ENCODE data around the gene PLA2G2E.

The PLA2G2E gene

GRCh38 chr1:19879661-19880060 is 43.8 kb downstream of the PLA2G2E start:
- TF ChIP-seq EZH2phosphoT487 (IDR thresholded peaks at IDR 0.05; ENCODE audit: low read depth) = no peak
- no peak for TF ChIP-seq CTCF (IDR thresholded peaks at IDR 0.05; ENCODE audit: low read depth, low read length)
- Histone ChIP-seq H3K79me2 (ENCODE audit: low read length) (peaks cover 24% of the 10 kb centered on the region), H3K27me3 (ENCODE audit: low read depth, low read length) (no peaks in the 10 kb centered on the region), H3K27ac (ENCODE audit: low read length) (no peak overlapping the region), H3K4me1 (ENCODE audit: low read length) (peaks cover 14% of the 10 kb centered on the region), H3K9ac (ENCODE audit: low read length) (no peak overlapping the region), H3K9me3 (ENCODE audit: insufficient read depth, low read length) (no peaks in the 10 kb centered on the region), H2AFZ (ENCODE audit: low read depth, low read length) (no peak overlapping the region), H3K36me3 (replicated peaks; ENCODE audit: low read depth, low read length) (no peaks in the 10 kb centered on the region), H3K4me3 (ENCODE audit: low read length) (no peak overlapping the region), H3K4me2 (ENCODE audit: low read length) (no peak overlapping the region), H4K20me1 (ENCODE audit: insufficient read depth, low read length) (peaks cover 10% of the 10 kb centered on the region; the same call in 1 of the 2 replicates)

GRCh38 chr1:19879227-19879626 is 44.2 kb downstream of the PLA2G2E start:
- Histone ChIP-seq H3K4me3 (ENCODE audit: low read length) (no peak overlapping the region), H3K79me2 (ENCODE audit: low read length) (peaks cover 20% of the 10 kb centered on the region), H3K27ac (ENCODE audit: low read length) (no peak overlapping the region), H3K9me3 (ENCODE audit: insufficient read depth, low read length) (no peaks in the 10 kb centered on the region), H3K27me3 (ENCODE audit: low read depth, low read length) (no peaks in the 10 kb centered on the region), H4K20me1 (ENCODE audit: insufficient read depth, low read length) (peaks cover 10% of the 10 kb centered on the region; the same call in 1 of the 2 replicates), H2AFZ (ENCODE audit: low read depth, low read length) (no peak overlapping the region), H3K4me1 (ENCODE audit: low read length) (peaks cover 14% of the 10 kb centered on the region), H3K9ac (ENCODE audit: low read length) (no peak overlapping the region), H3K36me3 (replicated peaks; ENCODE audit: low read depth, low read length) (no peaks in the 10 kb centered on the region), H3K4me2 (ENCODE audit: low read length) (no peak overlapping the region)
- no peak for TF ChIP-seq CTCF (IDR thresholded peaks at IDR 0.05; ENCODE audit: low read depth, low read length)
- TF ChIP-seq EZH2phosphoT487 (IDR thresholded peaks at IDR 0.05; ENCODE audit: low read depth) = no peak

- Histone ChIP-seq H3K79me2 (ENCODE audit: low read length) (peaks cover 14% of the 10 kb centered on the region), H3K9me3 (ENCODE audit: insufficient read depth, low read length) (no peaks in the 10 kb centered on the region), H2AFZ (ENCODE audit: low read depth, low read length) (no peak overlapping the region), H4K20me1 (ENCODE audit: insufficient read depth, low read length) (peaks cover 5% of the 10 kb centered on the region; the same call in 1 of the 2 replicates), H3K36me3 (replicated peaks; ENCODE audit: low read depth, low read length) (no peaks in the 10 kb centered on the region), H3K4me1 (ENCODE audit: low read length) (peaks cover 11% of the 10 kb centered on the region), H3K4me3 (ENCODE audit: low read length) (no peak overlapping the region), H3K27ac (ENCODE audit: low read length) (no peak overlapping the region), H3K9ac (ENCODE audit: low read length) (no peak overlapping the region), H3K27me3 (ENCODE audit: low read depth, low read length) (no peaks in the 10 kb centered on the region), H3K4me2 (ENCODE audit: low read length) (no peak overlapping the region)
- no peak for TF ChIP-seq CTCF (IDR thresholded peaks at IDR 0.05; ENCODE audit: low read depth, low read length)
- no peak for TF ChIP-seq EZH2phosphoT487 (IDR thresholded peaks at IDR 0.05; ENCODE audit: low read depth)
Observed at GRCh38 chr1:19878637-19878985, 44.8 kb downstream of the PLA2G2E start.

GRCh38 chr1:19877821-19878636 is 45.4 kb downstream of the PLA2G2E start:
- Histone ChIP-seq H2AFZ (ENCODE audit: low read depth, low read length) (no peak overlapping the region), H3K27me3 (ENCODE audit: low read depth, low read length) (no peaks in the 10 kb centered on the region), H3K4me1 (ENCODE audit: low read length) (peaks cover 5% of the 10 kb centered on the region), H3K9ac (ENCODE audit: low read length) (no peak overlapping the region), H3K4me2 (ENCODE audit: low read length) (no peak overlapping the region), H4K20me1 (ENCODE audit: insufficient read depth, low read length) (no peaks in the 10 kb centered on the region), H3K4me3 (ENCODE audit: low read length) (no peak overlapping the region), H3K27ac (ENCODE audit: low read length) (no peak overlapping the region), H3K36me3 (replicated peaks; ENCODE audit: low read depth, low read length) (no peaks in the 10 kb centered on the region), H3K9me3 (ENCODE audit: insufficient read depth, low read length) (no peaks in the 10 kb centered on the region), H3K79me2 (ENCODE audit: low read length) (peaks cover 8% of the 10 kb centered on the region)
- TF ChIP-seq CTCF (IDR thresholded peaks at IDR 0.05; ENCODE audit: low read depth, low read length) (no peak), EZH2phosphoT487 (IDR thresholded peaks at IDR 0.05; ENCODE audit: low read depth) (no peak)

All from OCI-LY3 (cell line).